ENCODE measurements around the gene GALNT17.
"Not testable (repeated sequence)": the region's sequence is repeated elsewhere in the genome, so short reads cannot be mapped to it uniquely, and the experiment has no call there.

The GALNT17 gene

DNA sequence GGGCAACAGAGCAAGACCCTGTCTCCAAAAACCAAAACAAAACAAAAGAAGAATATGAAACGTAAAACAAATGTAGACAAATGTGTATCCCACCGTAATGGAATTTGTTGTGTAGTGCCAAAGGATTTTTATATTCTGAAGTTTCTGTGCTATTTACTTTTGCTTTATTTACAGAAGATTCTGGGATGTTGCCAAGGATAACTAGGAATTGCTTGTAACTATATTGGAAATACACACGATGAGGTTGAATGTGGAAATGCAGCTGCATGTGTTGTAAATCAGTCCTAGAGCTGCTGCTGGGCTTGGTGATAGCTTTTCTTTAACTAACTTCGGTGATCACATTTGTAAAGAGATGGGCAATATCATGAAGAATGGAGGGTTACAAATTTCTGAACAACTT lies 39.5 kb downstream of the GALNT17 start:
- no peak for DNase-seq

DNA sequence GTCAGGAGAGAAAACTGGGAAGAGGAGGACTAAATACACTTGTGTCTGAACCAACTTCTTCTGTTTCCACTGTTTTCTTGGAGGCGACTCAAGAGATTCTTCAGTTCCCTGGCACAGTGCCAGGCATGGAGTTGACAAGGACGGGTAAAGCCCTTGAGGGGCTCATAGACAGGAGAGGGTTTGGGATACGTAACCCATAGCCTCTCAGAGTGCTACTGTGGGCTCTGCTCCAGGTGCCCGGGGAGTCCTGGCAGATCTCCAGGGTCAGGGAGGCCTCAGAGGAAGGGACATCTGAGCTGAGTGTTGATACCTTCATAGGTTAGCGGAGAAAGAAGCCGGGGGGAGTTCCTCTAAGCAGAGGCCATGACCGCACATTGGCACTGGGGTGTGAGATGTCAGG lies 42.0 kb downstream of the GALNT17 start:
- no peak for DNase-seq

DNA sequence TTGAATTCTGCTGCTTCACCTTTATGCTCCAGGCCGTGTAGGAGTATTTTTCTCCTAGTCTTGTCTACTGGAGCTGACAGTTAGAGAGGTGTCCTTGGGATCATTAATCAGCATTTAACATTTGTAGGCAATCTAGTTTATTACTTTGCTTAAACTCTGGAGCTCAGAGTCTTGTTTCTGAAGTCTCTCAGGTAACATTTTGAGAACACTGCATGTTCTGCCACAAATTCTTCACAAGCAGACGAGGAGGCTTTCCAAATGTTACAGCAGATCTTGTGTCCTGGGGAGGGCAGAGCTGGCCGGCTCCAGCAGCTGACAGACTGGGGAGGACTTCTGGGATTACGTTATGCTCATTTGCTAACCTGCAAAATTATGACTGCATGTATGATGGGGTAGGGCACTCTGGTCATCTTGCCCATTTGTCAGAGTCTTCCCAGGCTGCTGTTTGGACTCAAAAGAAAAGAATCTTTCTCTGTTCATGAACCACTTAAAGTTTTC lies 50.5 kb downstream of the GALNT17 start:
- DNase-seq: no peak

DNA sequence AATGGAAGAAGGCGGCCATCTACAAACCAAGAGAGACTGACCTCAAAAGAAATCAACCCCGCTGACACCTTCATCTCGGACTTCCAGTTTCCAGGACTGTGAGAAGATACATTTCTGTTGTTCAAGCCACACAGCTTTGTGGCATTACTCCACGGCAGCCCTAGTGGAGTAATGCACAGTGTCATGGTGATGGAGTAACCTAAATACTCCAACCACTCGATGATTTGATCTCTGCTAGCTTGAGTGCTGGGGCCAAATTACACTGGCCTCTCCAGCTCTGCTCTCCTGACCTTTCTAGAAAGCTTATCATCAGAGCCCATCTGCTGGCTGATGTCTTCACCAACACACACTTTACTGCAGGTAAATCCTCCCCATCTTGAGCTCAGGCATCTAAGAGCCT lies 52.2 kb downstream of the GALNT17 start:
- DNase-seq: no peak

GRCh38 chr7:71184609-71185008 lies 52.7 kb downstream of the GALNT17 start:
- no peak for DNase-seq

- no peak for DNase-seq
These were observed 54.7 kb downstream of the GALNT17 start for GRCh38 chr7:71186535-71187057.

GRCh38 chr7:71191771-71192170 lies 59.8 kb downstream of the GALNT17 start:
- DNase-seq: no peak

GRCh38 chr7:71193099-71193810 lies 61.3 kb downstream of the GALNT17 start:
- no peak for DNase-seq

DNA sequence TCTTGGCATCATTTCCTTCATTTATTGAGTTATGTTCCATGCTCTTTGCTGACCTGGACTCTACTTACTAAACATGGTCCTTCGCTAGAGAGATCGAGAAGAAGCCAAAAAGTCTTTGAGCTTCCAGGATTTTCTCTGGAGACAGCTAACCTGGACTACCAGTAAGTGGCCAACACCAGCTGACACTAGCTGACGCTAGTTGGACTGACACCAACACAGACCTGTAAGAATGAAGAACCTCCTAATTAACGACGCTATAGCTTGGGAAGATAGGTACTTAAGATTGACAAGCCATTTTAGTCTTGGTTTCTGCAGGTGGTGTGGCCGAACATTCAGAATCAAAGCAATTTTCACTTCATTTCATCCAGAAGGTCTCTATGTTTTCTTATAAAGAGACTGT lies 66.4 kb downstream of the GALNT17 start:
- no peak for DNase-seq

DNA sequence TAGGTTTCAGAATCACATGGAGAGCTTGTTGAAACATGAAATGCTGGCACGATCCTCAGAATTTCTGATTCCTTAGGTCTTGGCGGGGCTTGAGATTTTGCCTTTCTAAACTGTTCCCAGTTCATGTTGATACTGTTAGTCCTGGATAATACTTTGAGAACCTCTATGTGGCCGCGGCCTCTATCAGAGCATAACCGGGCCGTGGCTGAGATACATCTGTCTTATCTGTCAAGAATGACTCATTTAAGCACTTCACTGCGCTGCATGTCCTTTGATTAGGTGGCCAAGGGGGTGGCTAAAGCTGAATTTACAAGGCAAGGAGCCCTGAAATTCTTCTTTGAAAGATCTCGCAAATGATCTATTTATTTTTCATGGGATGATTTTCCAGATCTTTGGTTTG lies 66.9 kb downstream of the GALNT17 start:
- no peak for DNase-seq

DNA sequence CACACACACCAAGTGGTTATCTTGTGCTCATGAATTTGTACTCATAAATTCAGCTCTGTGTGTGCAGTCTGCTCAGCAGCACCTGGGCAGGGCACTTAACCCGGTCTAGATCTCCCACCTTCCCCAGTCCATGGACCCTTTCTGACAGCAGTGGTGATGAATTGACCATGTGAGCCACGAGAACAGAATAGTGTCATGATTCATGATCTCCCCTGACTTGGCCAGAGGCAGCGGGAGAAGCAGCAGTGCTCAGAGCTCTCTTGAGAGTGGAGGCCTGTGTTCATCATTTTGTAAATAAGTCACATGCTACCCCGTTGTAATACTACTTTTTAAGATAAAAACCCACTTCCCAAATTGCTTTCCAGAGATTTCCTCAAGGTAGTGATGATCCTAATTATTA lies 74.2 kb downstream of the GALNT17 start:
- no peak for DNase-seq

DNA sequence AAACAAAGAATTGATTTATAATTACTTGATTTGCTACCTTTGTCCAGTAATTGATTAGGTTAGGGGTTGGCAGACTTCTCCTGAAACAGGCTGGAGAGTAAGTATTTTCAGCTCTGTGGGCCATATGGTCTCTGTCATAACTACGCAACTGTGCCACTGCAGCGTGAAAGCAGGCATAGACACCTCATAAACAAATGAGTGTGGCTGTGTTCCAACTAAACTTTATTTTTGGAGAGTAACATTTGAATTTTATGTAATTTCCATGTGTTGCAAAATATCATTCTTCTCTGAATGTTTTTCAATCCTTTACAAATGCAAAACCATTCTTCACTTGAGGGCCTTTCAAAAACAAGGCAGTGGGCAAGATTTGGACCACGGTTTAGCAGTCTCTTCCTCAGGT lies 76.9 kb downstream of the GALNT17 start:
- DNase-seq: no peak

GRCh38 chr7:71209484-71209883 lies 77.5 kb downstream of the GALNT17 start:
- not testable (repeated sequence) for DNase-seq

- no peak for DNase-seq
These were observed 78.3 kb downstream of the GALNT17 start for GRCh38 chr7:71210220-71210619.

GRCh38 chr7:71212433-71212832 lies 80.5 kb downstream of the GALNT17 start:
- not testable (repeated sequence) for DNase-seq

GRCh38 chr7:71216211-71216610 lies 84.3 kb downstream of the GALNT17 start:
- no peak for DNase-seq

- DNase-seq: no peak
These were observed 88.3 kb downstream of the GALNT17 start for GRCh38 chr7:71220210-71220695.

DNA sequence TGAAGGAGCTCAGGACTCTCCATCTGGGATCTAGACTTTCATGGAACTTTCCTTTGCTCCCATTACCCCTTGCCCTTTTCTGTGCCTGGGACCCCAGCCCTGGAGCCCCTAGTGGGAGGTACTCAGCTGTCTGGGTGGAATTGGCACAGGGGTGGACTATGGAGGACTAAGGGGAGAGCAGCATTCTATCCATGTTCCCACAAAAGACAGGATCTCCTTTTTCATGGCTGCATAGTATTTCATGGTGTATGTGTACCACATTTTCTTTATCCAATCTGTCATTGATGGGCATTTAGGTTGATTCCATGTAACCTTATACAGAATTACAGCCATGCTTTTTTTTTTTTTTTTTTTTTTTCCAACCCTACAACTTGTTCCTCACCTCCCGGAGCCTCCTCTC lies 89.1 kb downstream of the GALNT17 start:
- no peak for DNase-seq

GRCh38 chr7:71221549-71221948 lies 89.6 kb downstream of the GALNT17 start:
- DNase-seq: no peak

DNA sequence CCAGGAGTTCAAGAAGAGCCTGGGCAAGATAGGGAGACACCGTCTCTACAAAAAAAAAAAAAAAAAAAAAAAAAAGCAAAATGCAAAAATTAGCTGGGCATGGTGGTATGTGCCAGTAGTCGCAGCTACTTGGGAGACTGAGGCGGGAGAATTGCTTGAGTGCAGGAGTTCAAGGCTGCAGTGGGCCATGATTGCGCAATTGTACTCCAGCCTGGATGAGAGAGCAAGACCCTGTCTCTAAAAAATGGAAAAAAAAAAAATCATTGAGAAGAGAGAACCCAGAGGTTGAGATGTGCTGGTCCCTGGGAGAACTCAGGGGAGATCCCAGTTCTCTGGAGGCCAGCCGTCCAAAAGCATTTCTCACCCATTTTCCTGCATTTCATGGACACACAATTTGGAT lies 95.2 kb downstream of the GALNT17 start:
- DNase-seq: no peak

DNA sequence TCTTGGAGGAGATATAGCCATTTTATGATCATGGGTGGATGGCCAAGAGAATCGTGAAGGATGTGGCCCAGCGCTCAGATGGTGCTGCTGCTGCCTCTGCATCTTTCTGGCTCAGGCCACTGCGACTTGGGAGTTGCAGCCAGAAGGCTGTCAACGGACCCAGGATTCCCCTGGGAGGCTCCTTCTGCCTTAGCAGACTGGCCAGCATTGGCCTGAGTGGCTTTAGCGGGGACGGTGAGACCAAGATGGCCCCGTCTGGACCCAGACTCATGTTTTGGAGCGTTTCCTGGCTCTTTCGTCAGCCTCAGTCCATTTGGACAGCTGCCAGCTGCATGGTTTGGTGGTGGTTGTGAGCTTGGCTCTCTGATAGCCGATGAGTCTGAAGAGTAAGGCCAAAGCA lies 97.2 kb downstream of the GALNT17 start:
- DNase-seq: no peak

DNA sequence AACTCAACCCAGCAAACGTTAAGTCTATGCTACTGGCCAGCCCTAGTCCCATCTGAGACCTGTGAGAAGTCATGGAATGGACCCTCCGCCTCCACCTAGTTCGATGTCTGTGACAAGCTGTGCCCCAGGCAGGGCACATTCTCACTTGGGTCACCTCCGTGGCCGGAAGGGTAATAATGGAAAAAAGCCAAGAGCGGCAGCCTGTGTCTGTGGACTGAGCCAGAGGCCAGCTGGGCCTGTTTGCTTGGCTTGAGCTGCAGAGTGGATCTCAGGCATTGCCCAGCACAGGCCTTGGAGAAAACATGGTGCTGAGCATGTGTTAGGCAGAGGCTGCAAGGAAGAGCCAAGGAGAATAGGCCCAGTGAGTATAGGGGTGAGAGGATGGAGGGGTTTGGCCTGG lies 97.8 kb downstream of the GALNT17 start:
- no peak for DNase-seq

- no peak for DNase-seq
These were observed 103.3 kb downstream of the GALNT17 start for GRCh38 chr7:71235253-71235652.

- DNase-seq: no peak
These were observed 104.5 kb downstream of the GALNT17 start for GRCh38 chr7:71236230-71237105.
